Effector memory CD8-positive, alpha-beta T cell (primary cell): ENCODE results near the gene RGS3.

Source experiments
- ATAC-seq: fragments of 150-1000 bp; cut with Tn5 transposase; replicated peaks from 2 replicates; pipeline ENCODE4 v1.10.0; 2021; ENCODE audit warnings: mild to moderate bottlenecking, moderate library complexity
- DNase-seq, 3 experiments: peaks; one replicate each; pipeline ENCODE4 v3.0.0; 2021
- H3K27ac Mint-ChIP-seq, 2 donors: one replicate each; pipeline ENCODE4 v1.8.0; 2022; ENCODE audit warnings: mild to moderate bottlenecking in 2 of 2, mixed read lengths in 2 of 2, moderate library complexity in 2 of 2
- H3K27me3 Mint-ChIP-seq, 2 donors: one replicate each; pipeline ENCODE4 v1.8.0; 2022; ENCODE audit warnings: mixed read lengths in 2 of 2
- H3K36me3 Mint-ChIP-seq: one replicate; pipeline ENCODE4 v1.8.0; 2022; ENCODE audit warnings: mild to moderate bottlenecking, moderate library complexity, mixed read lengths; ENCODE audit not compliant: insufficient read depth
- H3K4me1 Mint-ChIP-seq, 2 donors: one replicate each; pipeline ENCODE4 v1.8.0; 2022; ENCODE audit warnings: low read depth in 2 of 2, mixed read lengths in 2 of 2
- H3K4me3 Mint-ChIP-seq, 2 donors: one replicate each; pipeline ENCODE4 v1.8.0; 2022; ENCODE audit warnings: mild to moderate bottlenecking in 2 of 2, mixed read lengths in 2 of 2, moderate library complexity in 2 of 2
- H3K9me3 Mint-ChIP-seq, 2 donors: one replicate each; pipeline ENCODE4 v1.8.0; 2022; ENCODE audit warnings: mixed read lengths in 2 of 2

The RGS3 gene

DNA sequence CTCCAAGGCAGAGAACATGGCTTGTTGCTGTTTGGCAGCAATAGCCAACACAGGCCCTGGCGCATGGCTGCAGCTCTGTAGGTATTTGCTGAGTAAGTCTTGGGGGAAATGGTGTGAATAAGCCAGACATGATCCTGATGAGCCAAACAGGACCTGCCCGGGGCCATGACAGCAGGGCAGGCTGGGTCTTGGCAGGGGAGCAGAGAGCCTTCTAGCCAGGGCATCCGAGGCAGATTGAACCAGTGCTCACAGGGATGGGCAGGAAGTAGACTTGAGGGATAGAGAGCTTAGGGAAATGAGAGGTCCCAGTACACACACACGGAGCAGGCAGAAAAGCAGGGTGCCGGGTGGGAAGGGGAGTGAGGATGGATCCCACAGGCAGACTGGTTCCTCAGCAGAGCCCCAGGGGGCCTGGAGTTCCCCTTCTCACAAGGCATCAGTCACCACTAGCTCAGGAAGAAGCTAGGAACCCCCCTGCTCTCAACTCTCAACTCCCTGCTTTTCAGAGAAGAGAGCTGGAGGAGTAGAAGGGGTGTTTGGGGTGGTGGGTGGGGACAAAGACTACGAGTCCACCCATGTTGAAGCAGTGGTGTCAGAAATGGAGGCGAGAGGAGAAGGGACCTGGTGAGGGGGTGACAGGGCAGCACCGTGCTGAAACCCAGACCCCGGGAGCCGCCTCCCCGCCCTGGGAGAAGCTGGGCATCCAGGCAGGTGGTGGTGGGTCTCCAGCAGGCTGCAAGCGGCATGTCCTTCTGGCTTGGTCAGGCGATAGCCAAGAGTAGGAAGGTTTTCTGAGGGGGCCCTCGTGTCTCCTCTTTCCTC lies 111.1 kb downstream of the RGS3 start:
- ATAC-seq (no peak), DNase-seq (no peak)
- peak overlapping the region; percentile 15 to 32 for H3K4me3 Mint-ChIP-seq
- no peaks in the 10 kb centered on the region for H3K27me3 Mint-ChIP-seq
- peaks cover 23% of the 10 kb centered on the region for H3K36me3 Mint-ChIP-seq
- no peaks in the 10 kb centered on the region for H3K9me3 Mint-ChIP-seq
- H3K27ac Mint-ChIP-seq: peak overlapping the region; percentile 92 to 95
- H3K4me1 Mint-ChIP-seq: peaks cover 74 to 91% of the 10 kb centered on the region in 2 donors

GRCh38 chr9:113577525-113578261 lies 114.2 kb downstream of the RGS3 start:
- H3K4me3 Mint-ChIP-seq: peak overlapping the region; percentile 79
- ATAC-seq: no peak

DNA sequence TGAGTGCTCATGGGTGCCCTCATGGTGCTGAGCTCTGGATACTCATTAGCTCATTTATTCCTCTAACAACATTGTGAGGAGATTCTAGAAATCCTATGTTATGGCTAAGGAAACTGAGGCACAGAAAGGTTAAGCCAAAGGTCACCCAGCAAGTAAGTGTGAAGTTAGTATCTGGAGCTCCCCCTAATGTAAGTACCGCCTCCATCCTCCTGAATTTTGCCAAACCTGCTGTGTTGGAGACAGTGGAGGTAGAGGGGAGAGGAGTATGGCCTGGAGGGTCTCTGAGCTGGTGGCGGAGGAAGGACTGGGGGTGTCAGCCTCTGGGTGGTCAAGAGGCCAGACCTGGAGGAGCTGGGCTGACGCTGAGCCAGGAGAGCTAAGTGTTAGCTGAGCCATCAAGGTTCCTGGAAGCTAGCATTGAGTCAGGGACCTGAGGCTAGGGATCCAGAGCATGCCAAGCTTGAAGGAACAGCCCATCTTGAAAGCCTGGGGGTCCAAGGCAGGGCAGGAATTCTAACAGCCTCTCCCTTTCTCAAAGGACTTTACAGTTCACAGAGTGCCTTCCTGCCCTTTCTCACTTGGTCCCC lies 114.8 kb downstream of the RGS3 start:
- Mint-ChIP-seq H3K36me3 (peaks cover 24% of the 10 kb centered on the region), H3K9me3 (no peaks in the 10 kb centered on the region), H3K4me3 (peak overlapping the region; percentile 79), H3K27ac (peak overlapping the region; percentile 94 to 95), H3K27me3 (no peaks in the 10 kb centered on the region), H3K4me1 (peaks cover 83 to 92% of the 10 kb centered on the region in 2 donors)
- DNase-seq: no peak
- ATAC-seq: peak; percentile 1

More at GRCh38 chr9:113577525-113578261, 114.2 kb downstream of the RGS3 start:
- Mint-ChIP-seq H3K9me3 (no peaks in the 10 kb centered on the region), H3K27me3 (no peaks in the 10 kb centered on the region), H3K4me1 (peaks cover 81 to 91% of the 10 kb centered on the region in 2 donors), H3K36me3 (peaks cover 19% of the 10 kb centered on the region), H3K27ac (peak overlapping the region; percentile 94 to 95)
- no peak for DNase-seq

DNA sequence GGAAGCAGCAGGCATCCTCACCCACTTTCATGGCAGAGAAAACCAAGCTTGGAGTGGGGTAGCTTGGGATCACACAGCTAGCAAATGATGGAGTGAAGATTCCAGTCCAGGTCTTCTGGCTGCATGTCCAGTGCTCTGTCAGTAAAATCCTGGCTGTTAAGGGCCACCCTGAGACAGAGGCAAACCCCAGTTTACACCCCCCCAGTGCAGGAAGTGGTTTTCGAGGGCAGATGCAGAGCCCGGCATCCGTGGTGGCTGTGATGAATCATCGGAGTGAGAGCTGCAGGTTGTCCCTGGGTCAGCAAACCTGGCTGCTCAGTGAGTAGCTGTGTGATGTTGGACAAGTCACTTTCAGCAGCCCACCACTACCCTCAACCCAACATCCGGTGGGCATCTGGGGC lies 115.4 kb downstream of the RGS3 start:
- Mint-ChIP-seq H3K27ac (peak overlapping the region; percentile 94 to 95), H3K9me3 (no peaks in the 10 kb centered on the region), H3K4me1 (peaks cover 82 to 91% of the 10 kb centered on the region in 2 donors), H3K27me3 (no peaks in the 10 kb centered on the region), H3K4me3 (peak overlapping the region; percentile 79), H3K36me3 (peaks cover 29% of the 10 kb centered on the region)
- ATAC-seq (peak; percentile 74), DNase-seq (peak; percentile 83 to 85 (median 84))

- H3K9me3 Mint-ChIP-seq: no peaks in the 10 kb centered on the region
- peak overlapping the region; percentile 79 for H3K4me3 Mint-ChIP-seq
- peaks cover 32% of the 10 kb centered on the region for H3K36me3 Mint-ChIP-seq
- peak; percentile 16 for ATAC-seq
- H3K4me1 Mint-ChIP-seq: peaks cover 77 to 86% of the 10 kb centered on the region in 2 donors
- no peaks in the 10 kb centered on the region for H3K27me3 Mint-ChIP-seq
- H3K27ac Mint-ChIP-seq: peak overlapping the region; percentile 94 to 95
- DNase-seq: peak; percentile 14 to 38 (median 21)
Measured at GRCh38 chr9:113579283-113580040, 115.9 kb downstream of the RGS3 start.

GRCh38 chr9:113580041-113580953 lies 116.8 kb downstream of the RGS3 start:
- no peaks in the 10 kb centered on the region for H3K27me3 Mint-ChIP-seq
- H3K4me3 Mint-ChIP-seq: peak overlapping the region; percentile 79
- peak overlapping the region; percentile 94 to 95 for H3K27ac Mint-ChIP-seq
- ATAC-seq (peak; percentile 33), DNase-seq (peak; percentile 27 to 51 (median 33))
- peaks cover 77 to 88% of the 10 kb centered on the region in 2 donors for H3K4me1 Mint-ChIP-seq
- peaks cover 33% of the 10 kb centered on the region for H3K36me3 Mint-ChIP-seq
- H3K9me3 Mint-ChIP-seq: no peaks in the 10 kb centered on the region

- H3K4me1 Mint-ChIP-seq: peaks cover 76 to 84% of the 10 kb centered on the region in 2 donors
- DNase-seq (no peak), ATAC-seq (no peak)
- no peaks in the 10 kb centered on the region for H3K9me3 Mint-ChIP-seq
- H3K36me3 Mint-ChIP-seq: peaks cover 39% of the 10 kb centered on the region
- H3K27ac Mint-ChIP-seq: peak overlapping the region; percentile 94 to 95
- H3K27me3 Mint-ChIP-seq: no peaks in the 10 kb centered on the region
- H3K4me3 Mint-ChIP-seq: peak overlapping the region; percentile 79
Measured at GRCh38 chr9:113580954-113581311, 117.4 kb downstream of the RGS3 start.

- Mint-ChIP-seq H3K4me1 (peaks cover 75 to 78% of the 10 kb centered on the region in 2 donors), H3K9me3 (no peaks in the 10 kb centered on the region), H3K27ac (peak overlapping the region; percentile 94 to 95), H3K27me3 (no peaks in the 10 kb centered on the region), H3K36me3 (peaks cover 44% of the 10 kb centered on the region), H3K4me3 (peak overlapping the region; percentile 79)
- ATAC-seq: peak; percentile 71
- DNase-seq: peak; percentile 68 to 75 (median 71)
Measured at GRCh38 chr9:113581865-113582697, 118.6 kb downstream of the RGS3 start.

- no peaks in the 10 kb centered on the region for H3K9me3 Mint-ChIP-seq
- DNase-seq: no peak
- peaks cover 41% of the 10 kb centered on the region for H3K36me3 Mint-ChIP-seq
- peak overlapping the region; percentile 33 to 79 for H3K4me3 Mint-ChIP-seq
- no peak for ATAC-seq
- no peaks in the 10 kb centered on the region for H3K27me3 Mint-ChIP-seq
- H3K27ac Mint-ChIP-seq: peak overlapping the region; percentile 94 to 95
- peaks cover 68 to 77% of the 10 kb centered on the region in 2 donors for H3K4me1 Mint-ChIP-seq
Measured at GRCh38 chr9:113582698-113583200, 119.2 kb downstream of the RGS3 start.

- no peak for DNase-seq
- peaks cover 38% of the 10 kb centered on the region for H3K36me3 Mint-ChIP-seq
- peak overlapping the region; percentile 94 to 95 for H3K27ac Mint-ChIP-seq
- ATAC-seq: no peak
- H3K4me3 Mint-ChIP-seq: no peak overlapping the region
- peaks cover 58 to 71% of the 10 kb centered on the region in 2 donors for H3K4me1 Mint-ChIP-seq
- no peaks in the 10 kb centered on the region for H3K9me3 Mint-ChIP-seq
- no peaks in the 10 kb centered on the region for H3K27me3 Mint-ChIP-seq
Measured at GRCh38 chr9:113583511-113584427, 120.2 kb downstream of the RGS3 start.
